Measurements from ENCODE around the gene TMEM30B. TPM values are rescaled to one million over a fixed set of nuclear protein-coding genes. Genes with fewer than 3 reads are reported as not detected.

Gene TMEM30B
- total and polyA plus RNA-seq, 2 of the 8 experiments (the other 6 are each of a cell fraction or from before 2014, with no cell fraction given): 11.2 to 18.7 TPM

DNA sequence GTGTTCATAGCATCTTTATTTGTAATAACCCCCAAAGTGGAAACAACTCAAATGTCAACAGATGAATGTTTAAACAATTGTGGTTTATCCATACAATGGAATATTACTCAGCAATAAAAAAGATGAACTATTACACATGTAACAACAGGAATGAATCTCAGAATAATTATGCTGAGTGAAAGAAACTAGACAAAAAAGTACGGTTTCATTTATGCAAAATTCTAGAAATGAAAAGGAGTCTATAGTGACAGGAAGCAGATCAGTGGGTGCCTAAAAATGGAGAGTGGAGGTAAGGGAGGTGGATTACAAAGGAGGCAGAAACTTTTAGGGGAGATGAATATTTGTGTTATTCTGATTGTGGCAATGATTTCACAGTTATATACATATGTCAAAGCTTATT, 45.0 kb upstream of the TMEM30B start:
- no peak overlapping the region for H3K23ac ChIP-seq (ENCODE audit: insufficient read length)
- ChIA-PET POLR2A (ENCODE audit: partially characterized antibody) (no interaction called here), CTCF (ENCODE audit: partially characterized antibody) (no interaction called here)
- no peak for DNase-seq (ENCODE audit: low read depth in 1 of 2, low spot score in 2 of 2)
- no peak overlapping the region for H3K14ac ChIP-seq (ENCODE audit: insufficient read length)
- no peak overlapping the region for H3K4me2 ChIP-seq (ENCODE audit: insufficient read depth in 1 of 2, low read depth in 2 of 2, low read length in 2 of 2)
- no peaks in the 10 kb centered on the region for H3K36me3 ChIP-seq (ENCODE audit: control insufficient read depth in 2 of 4, insufficient read depth in 4 of 4, low read length in 3 of 4)
- no peak overlapping the region for H3K9ac ChIP-seq (replicated peaks in 1 of 4; ENCODE audit: extremely low read depth in 1 of 4, low read depth in 3 of 4, low read length in 3 of 4)
- H3K56ac ChIP-seq (replicated peaks; ENCODE audit: insufficient read length, low read depth, low read length): no peak overlapping the region
- no peaks in the 10 kb centered on the region for H3K79me2 ChIP-seq (ENCODE audit: control insufficient read depth in 1 of 2, insufficient read depth in 2 of 2, low read length in 2 of 2)
- no peak overlapping the region for H2AK5ac ChIP-seq (ENCODE audit: low read depth, low read length)
- H2AFZ ChIP-seq (ENCODE audit: low read length): no peak overlapping the region
- peaks cover 9 to 21% (median 18%) of the 10 kb centered on the region in 4 experiments for H3K27me3 ChIP-seq (replicated peaks in 1 of 4; ENCODE audit: control insufficient read depth in 3 of 4, extremely low read depth in 1 of 4, insufficient read depth in 3 of 4, low read length in 3 of 4)
- no peak overlapping the region for H3K4ac ChIP-seq (replicated peaks; ENCODE audit: insufficient read length, low read depth, low read length)
- no peak overlapping the region for H3K27ac ChIP-seq (ENCODE audit: low read depth, low read length)
- H4K20me1 ChIP-seq (replicated peaks in 1 of 2; ENCODE audit: control insufficient read depth in 1 of 2, insufficient read depth in 2 of 2, low read length in 2 of 2): no peaks in the 10 kb centered on the region
- peaks cover 0 to 4% of the 10 kb centered on the region in 2 experiments; a peak in 1 of 4 replicates for H3K9me3 ChIP-seq (ENCODE audit: insufficient read depth in 2 of 2, low read depth in 1 of 2, low read length in 1 of 2)
- H4K91ac ChIP-seq (replicated peaks; ENCODE audit: insufficient read length, low read length): no peak overlapping the region
- H3K4me3 ChIP-seq (ENCODE audit: extremely low read depth in 1 of 4, insufficient read depth in 2 of 4, low read depth in 3 of 4, low read length in 4 of 4): no peak overlapping the region
- peaks cover 11% of the 10 kb centered on the region; the same call in 1 of the 2 replicates for H3K23me2 ChIP-seq (ENCODE audit: low read depth, low read length)
- no peak overlapping the region for H2BK12ac ChIP-seq (ENCODE audit: low read depth, low read length)
- H3K79me1 ChIP-seq (ENCODE audit: low read depth, low read length): no peaks in the 10 kb centered on the region; the same call in 1 of the 2 replicates
- H2BK20ac ChIP-seq (ENCODE audit: low read length): no peak overlapping the region
- no peak overlapping the region for H3K18ac ChIP-seq (ENCODE audit: extremely low read depth, low read length)
- WGBS, 2 experiments (ENCODE audit: extremely low coverage in 1 of 2, insufficient coverage in 1 of 2, insufficient read length in 1 of 2, insufficient replicate concordance in 2 of 2, low coverage in 1 of 2, low lambda C conversion rate in 2 of 2, missing lambda C conversion rate in 1 of 2): 100% methylated on average over 1 of the region's 1 CpG; no CpG with 5 or more reads in 1 of the 2 experiments
- no peak overlapping the region for H4K5ac ChIP-seq (ENCODE audit: insufficient read length, low read depth, low read length)
- peaks cover 2 to 10% (median 8%) of the 10 kb centered on the region in 4 experiments for H3K4me1 ChIP-seq (replicated peaks in 1 of 4; ENCODE audit: control insufficient read depth in 3 of 4, insufficient read depth in 4 of 4, low read length in 3 of 4)
- H4K8ac ChIP-seq (ENCODE audit: extremely low read depth, insufficient read depth, low read length): no peak overlapping the region
- no peak overlapping the region for H2BK15ac ChIP-seq (ENCODE audit: low read length)
- no peak overlapping the region for H2BK5ac ChIP-seq (ENCODE audit: low read depth, low read length)
- no peak overlapping the region for H2BK120ac ChIP-seq (replicated peaks; ENCODE audit: low read depth, low read length)
- FAIRE-seq: no peak
- TF ChIP-seq RXRA (IDR thresholded peaks at IDR 0.05; ENCODE audit: insufficient read depth, low read depth, low read length): no peak
- no peak for TF ChIP-seq TAF1 (IDR thresholded peaks at IDR 0.05; ENCODE audit: low read depth, low read length)
- no peak for TF ChIP-seq HDAC6 (IDR thresholded peaks at IDR 0.05; ENCODE audit: low read depth, low read length)
- TF ChIP-seq, protein P1, sequence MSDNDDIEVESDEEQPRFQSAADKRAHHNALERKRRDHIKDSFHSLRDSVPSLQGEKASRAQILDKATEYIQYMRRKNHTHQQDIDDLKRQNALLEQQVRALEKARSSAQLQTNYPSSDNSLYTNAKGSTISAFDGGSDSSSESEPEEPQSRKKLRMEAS (IDR thresholded peaks at IDR 0.05): no peak
- TF ChIP-seq YY1 (IDR thresholded peaks at IDR 0.05; ENCODE audit: low read depth, low read length): no peak
- no peak for TF ChIP-seq EGR1 (IDR thresholded peaks at IDR 0.05; ENCODE audit: borderline replicate concordance, low read depth, low read length)
- TF ChIP-seq CHD2 (IDR thresholded peaks at IDR 0.05; ENCODE audit: low read length): no peak
- TF ChIP-seq TCF12 (IDR thresholded peaks at IDR 0.05; ENCODE audit: low read depth, low read length): no peak
- TF ChIP-seq JUN (IDR thresholded peaks at IDR 0.05; ENCODE audit: low read depth, low read length): no peak
- TF ChIP-seq CBX8 (IDR thresholded peaks at IDR 0.05; ENCODE audit: borderline replicate concordance, low read depth, low read length): no peak
- TF ChIP-seq POLR2AphosphoS5 (IDR thresholded peaks at IDR 0.05; ENCODE audit: low read depth, low read length): no peak
- TF ChIP-seq, protein P2, sequence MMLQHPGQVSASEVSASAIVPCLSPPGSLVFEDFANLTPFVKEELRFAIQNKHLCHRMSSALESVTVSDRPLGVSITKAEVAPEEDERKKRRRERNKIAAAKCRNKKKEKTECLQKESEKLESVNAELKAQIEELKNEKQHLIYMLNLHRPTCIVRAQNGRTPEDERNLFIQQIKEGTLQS (IDR thresholded peaks at IDR 0.05; ENCODE audit: insufficient read depth, low read depth, low read length): no peak
- no peak for TF ChIP-seq SIX5 (IDR thresholded peaks at IDR 0.05; ENCODE audit: low read depth, low read length)
- TF ChIP-seq SP2 (IDR thresholded peaks at IDR 0.05; ENCODE audit: low read length): no peak

Measured in H1 (cell line).